ENCODE results near the gene SGTA.
"Not testable (repeated sequence)": the region's sequence is repeated elsewhere in the genome, so short reads cannot be mapped to it uniquely, and the experiment has no call there.

Gene SGTA, protein sequence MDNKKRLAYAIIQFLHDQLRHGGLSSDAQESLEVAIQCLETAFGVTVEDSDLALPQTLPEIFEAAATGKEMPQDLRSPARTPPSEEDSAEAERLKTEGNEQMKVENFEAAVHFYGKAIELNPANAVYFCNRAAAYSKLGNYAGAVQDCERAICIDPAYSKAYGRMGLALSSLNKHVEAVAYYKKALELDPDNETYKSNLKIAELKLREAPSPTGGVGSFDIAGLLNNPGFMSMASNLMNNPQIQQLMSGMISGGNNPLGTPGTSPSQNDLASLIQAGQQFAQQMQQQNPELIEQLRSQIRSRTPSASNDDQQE

DNA sequence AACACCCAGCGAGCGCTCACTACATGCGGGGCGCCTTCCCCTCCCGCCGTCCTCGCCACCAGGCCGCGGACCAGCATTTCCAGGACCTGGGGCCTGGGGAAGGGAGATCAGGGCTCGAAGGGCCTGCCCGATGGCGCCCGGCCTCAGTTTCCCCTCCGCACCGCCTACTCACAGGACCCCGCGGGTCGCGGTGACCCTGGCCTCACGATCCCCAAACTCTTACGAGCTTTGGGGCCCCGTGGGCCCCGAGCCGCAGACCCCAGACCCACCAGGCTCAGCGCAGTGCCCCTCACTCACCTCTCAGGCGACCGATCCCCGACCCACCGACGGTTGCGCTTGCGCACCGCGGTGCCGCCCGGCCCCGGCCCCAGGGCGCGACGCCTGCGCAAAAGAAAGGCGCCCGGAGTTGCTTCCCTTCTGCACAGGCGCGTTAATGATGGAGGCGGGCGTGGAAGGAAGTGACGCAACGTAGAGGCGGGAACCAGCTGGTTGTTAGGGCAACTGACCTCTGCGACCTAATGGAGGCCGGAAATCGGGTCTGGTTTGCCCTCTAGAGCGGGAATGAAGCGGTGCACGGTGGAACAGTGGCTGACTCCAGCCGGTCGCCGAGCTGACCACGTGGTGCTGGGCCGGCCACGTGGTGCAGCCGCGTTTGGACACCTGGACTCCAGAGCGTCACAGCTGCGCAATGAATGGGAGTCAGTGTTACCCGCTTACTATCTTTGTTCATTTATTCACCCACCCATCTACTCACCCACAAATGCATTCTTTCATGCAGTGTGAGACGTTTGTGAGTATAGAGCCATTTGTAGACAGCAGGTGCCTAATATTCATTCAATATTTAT lies at the start of gene SGTA:
Gene SGTA (minus strand): TSS at position 338 of the 845 bp plus-strand sequence. CDS start 14,205 bp downstream, outside the sequence.
- peak; percentile 97 for DNase-seq

DNA sequence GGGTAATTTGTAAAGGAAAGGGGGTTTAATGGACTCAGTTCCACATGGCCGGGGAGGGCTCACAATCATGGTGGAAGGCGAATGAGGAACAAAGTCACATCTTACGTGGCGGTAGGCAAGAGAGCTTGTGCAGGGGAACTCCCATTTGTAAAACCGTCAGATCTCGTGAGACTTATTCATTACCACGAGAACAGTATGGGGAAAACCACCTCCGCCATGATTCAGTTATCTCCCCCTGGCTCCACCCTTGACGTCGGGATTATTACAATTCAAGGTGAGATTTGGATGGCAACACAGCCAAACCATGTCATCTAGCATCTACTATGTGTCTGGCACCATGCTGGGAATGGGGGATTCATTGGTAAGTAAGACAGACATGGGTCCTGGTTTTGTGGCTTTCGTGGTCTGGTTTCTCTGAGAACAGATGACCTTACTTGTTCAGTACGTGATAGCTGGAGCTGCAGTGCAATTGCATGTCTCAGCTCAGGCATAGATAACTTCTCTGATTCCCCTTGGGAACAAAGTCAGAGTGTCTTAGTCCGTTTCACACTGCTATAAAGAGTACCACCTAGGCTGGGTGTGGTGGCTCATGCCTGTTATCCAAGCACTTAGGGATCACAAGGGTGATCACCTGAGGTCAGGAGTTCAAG lies 44.9 kb upstream of the SGTA start:
- DNase-seq, result no peak

DNA sequence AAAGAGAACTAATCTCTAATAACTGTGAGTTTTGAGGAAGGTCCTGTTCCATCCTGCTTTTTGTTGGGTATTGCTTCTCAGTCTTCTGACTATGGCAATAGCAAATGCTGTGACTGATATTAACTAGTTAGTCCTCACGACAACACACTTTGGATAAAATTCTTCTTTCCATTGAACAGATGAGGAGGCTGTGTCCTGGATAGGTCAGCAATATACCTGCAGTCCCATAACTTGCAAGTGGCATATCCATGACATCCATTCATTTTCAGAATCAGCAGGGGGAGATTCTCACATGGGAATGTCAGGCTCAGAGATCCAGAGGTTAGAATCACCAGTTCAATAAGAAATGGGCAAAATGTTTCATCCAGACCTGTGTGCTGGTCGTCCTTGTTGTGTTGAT lies 43.9 kb upstream of the SGTA start:
- DNase-seq, result no peak

DNA sequence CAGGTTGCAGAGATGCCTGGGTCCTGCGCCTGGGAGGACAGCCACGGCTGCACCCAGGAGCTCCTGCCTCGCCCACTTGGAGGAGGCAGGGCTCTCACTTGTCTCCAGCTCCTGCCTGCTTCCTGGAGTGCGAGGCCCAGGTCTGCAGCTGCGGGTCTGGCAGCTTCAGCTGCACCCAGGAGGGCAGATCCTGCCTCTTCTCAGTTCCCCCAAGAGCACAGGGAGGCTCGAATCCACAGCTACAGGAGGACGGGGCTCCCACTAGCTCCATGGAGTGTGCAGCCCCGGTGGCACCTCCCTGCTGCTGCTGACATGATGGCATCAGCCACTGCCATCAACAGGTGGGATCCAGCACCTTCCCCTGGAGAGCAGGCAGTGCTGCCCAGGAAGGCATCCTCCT lies 41.1 kb upstream of the SGTA start:
- no peak for DNase-seq

DNA sequence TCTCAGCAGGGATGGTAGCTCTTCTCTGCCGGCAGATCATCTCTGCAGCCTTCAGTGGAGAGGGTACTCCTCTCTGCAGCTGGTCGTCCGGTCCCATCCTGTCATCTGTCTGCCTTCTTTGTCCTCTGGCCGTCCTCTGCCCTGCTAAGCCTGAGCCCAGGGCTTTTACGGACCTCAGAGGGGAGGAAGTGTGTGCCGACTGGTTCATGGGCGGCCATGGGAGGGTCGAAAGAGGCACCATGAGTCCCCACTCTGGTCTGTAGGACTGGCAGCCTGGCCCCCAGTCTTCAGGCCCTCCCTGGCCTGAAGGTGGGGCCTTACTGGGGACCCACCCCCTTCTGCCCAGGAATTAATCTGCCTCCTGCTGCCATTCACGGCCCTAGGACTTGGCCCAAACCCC lies 40.6 kb upstream of the SGTA start:
- DNase-seq, result no peak

DNA sequence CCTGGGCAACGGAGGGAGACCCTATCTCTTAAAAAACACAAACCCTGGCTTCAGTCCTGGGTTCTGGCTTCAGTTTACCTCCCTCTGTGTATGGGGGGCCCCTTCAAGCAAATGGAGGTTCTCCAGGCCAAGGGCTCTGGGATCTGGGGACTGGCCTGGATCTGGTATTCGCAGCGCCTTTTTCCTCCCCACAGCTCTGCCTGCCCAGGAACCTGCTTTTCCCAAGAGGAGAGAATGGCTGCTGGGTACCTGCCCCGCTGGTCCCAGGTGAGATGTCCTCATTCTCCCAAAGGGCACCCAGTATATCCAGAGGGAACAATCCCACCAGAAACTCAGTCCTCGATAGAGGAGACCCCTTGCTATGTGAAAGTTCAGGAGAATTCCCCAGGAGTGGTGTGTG lies 39.8 kb upstream of the SGTA start:
- DNase-seq, result no peak

DNA sequence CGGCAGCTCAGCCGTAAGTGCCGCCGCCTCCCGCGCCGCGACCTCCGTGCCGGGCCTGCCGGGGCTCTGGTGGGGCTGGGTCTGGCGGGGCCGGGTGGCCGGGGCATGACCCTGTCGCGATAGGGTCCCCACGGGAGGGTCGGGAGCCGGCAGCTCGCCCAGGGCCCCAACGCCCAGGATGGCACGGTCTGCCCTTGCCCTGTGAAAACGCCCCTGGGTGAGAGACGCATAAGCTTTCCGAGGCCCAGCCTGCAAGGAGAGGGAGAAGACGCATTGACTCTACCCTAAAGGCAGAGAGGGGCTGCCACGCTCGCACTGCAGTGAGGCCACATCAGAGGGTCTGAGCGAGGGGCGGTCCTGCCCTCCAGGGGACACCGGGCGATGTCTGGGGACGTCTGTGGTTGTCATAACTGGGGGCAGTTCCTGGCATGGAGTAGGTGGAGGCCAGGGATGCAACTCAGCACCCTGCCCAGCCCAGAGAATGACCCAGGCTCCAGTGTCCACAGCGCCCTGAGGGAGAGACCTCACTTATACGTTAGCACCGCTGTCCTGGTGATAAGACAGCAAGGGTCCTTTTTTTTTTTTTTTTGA lies 37.1 kb upstream of the SGTA start:
- peak; percentile 62 for DNase-seq

DNA sequence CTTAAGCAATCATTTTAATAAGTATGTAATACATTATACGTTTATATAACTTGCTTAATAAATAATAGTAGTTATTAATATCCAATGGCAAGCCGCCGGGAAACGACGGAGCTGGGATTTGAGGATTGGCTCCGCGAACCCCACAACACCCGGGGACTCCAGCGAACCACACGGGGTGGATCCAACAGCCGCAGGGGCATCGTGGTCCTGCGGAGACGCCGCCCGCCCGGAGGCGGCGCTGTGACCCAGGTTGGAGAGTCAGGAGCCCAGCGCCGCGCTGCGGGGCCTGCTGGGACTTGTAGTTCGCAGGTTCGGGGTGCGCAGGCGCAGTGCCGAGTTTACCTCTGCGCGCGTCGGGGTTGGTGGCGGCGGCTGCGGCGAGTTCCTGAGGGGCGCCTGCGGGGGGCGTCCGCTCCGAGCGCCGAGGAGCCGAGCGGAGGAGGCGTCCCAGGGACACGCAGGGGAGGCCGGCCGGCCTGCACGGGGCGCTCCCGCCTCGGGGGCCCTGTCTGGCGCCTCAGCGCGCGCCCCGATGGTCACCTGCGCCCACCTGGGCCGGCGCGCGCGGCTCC lies 36.6 kb upstream of the SGTA start, which contains the start of gene ZNF554:
Gene ZNF554 (plus strand): TSS at position 329 of the 572 bp plus-strand sequence. CDS start 204 bp downstream, at position 533.
- DNase-seq, result peak; percentile 100

DNA sequence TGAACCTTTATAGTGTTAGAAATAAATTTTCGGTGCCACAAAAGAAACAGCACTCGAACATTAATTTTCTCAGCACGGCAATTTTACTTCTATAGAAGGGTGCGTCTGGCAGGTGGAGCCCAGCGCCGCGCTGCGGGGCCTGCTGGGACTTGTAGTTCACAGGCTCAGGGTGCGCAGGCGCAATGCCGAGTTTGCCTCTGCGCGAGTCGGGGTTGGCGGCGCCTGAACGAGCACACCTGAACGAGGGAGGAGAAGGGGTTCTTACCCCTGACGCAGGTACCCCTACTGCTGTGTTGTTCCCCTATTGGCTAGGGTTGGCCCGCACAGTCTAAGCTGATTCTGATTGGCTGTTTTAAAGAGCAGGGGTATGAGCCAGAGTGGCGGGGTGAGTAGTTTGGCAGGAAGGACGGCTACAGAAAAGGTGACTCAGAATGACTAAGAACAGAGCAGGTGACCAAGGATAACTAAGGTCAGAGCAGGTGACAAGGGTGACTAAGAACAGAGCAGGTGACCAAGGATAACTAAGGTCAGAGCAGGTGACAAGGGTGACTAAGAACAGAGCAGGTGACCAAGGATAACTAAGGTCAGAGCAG lies 34.3 kb upstream of the SGTA start:
- not testable (repeated sequence) for DNase-seq

DNA sequence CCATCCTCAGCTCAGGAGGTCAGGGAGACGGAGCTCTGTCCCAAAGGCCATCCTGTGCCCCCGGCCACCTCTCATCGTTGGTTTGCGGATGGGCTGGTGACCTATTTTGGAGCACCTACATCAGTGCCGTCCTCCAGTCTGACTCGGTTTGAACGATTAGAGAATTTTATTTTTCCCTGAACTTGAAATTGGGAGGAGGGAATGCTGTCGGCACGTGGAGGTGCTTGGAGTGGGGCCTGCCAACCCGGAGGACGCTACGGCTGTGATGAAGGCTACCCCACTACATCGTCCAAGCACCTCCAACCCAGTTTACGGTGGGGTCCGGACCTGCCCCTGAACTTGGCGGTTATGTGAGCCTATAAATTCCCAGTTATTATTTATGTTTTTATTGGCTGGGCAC lies 33.6 kb upstream of the SGTA start:
- DNase-seq, result no peak

DNA sequence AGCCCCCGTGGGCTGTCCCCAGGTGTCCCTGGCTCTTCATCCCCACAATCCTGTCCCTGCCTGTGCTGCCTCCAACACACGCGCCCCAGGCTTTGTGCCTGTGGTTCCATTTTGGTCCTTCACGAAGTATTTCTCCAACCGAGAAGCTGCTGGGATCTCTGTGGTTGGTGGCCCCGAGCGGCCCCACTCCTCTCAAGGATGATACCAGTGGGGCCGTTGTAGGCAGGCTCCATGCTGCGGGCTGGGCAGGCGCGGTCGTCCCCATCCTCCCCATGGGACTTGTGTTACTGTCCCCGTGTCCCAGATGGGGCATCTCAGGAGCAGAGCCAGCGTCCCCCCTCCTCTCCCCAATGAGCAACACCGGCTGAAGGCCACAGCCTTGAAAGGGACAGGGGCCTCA lies 32.9 kb upstream of the SGTA start:
- DNase-seq, result no peak

DNA sequence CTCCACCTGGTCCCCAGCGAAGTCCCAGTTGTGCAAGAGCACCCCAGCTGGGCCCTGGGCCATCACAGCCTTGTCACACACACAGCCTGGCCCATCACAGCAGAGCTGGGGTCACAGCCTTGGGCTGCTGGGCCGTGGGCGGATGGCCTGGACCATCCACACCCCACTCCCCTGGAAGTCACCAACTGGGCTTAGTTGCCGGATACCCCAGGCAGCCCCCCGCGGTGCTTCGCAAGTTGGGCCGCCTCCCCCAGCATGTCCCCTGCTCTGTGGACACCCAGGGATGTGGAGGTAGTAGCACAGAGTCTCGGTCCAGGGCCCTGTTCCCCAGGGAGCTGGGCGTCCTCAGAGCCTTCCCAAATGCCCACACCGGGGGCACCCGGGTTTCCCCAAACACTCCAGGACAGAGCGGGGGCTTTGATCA lies 32.1 kb upstream of the SGTA start:
- no peak for DNase-seq

DNA sequence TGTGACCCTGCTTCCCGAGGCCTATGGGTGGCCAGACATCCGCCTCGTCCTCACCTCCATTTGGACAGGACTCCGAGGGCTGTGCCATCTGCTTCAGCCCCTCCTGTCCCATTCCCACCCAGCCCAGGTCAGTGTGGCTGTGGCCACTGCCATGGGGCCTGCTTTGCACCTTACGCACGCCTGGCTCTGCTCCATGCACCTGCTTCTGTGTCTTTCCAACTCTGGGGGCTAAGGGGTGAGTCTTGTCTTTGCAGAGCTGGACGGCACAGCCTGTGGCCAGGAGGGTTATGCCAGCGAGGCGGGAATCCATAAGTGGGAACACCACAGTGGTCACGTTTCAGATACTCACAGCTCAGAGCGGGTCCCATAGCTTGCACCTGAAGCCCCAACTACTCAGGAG lies 31.4 kb upstream of the SGTA start:
- no peak for DNase-seq

DNA sequence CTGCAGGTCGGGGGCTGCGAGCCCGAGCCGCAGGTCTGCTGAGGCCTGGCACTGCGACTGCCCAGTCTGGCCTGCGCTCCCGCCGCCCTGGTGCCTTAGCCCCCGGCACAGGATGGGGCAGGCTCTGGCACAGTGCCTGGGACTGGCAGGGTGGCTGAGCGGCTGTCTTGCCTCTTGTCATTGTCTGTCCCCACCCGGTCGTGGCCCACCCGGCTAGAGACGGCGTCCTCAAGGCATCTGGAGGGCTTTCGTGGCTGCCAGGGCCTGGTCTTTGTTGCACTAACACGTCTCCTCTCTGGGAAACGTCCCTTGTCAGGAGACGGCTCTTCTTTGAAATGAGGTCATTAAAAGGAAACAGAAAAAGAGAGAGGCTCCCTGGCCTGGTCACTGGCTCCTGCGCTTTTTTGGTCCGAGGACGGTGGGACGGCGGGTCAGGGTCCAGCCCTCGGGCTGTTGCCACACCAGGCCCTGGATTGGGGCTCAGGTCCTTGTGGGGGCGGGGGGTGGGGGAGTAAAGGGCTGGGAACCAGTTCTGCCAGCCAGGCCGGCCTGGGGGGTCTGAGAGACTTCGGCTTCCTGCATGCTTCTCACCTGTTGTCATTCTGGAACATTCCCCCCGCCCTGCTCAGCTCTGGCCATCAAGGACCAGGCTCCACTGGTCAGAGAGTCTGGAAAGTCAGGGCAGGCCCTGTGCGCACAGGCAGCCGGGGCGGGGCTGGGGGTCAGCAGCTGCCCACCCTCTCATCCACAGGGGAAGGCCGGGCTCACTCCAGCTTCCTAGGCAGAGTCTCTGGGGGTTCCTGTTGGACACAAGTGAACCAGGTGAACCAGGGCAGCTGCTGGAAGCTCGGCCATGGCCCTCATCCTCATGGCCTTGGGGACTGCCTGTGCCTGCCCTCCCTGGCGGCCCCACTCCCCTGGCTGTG lies 30.4 kb upstream of the SGTA start:
- DNase-seq, result no peak

DNA sequence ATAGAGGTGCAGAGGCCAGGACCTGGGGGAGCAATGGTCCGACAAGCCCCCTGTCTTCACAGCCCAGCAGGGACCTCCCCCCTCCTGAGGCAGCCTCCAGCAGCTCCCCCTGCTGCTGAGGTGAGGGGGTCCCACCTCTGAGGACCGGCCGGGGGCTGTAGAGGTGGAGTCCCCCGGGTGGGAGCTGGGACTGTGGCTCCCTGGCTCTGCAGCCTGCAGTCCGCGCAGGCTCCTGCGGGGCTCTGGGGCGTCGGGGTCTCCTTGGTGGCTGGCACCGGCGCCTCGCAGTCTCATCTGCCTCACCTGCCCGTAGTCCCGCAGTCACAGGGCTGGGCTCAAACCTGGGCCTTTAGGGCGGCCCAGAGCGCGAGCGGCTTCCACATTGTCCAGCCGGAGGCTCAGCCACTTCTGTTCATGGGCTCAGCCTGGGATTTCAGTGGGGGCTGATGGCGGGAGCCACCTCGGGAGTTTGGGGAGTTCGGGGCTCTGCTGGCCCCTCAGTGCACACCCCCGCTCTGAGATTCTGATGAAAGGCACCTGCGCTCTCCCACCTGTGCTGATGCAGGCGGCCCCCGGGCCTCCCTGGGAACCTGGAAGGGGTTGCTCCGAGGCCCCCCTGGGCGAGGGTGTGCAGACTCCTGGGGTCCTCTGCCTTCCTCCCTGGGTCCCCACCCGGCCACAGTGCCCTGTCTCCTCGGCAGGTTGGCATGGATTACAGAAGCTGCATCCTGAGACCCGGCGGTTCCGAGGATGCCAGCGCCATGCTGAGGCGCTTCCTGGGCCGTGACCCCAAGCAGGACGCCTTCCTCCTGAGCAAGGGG lies 29.6 kb upstream of the SGTA start:
- no peak for DNase-seq

DNA sequence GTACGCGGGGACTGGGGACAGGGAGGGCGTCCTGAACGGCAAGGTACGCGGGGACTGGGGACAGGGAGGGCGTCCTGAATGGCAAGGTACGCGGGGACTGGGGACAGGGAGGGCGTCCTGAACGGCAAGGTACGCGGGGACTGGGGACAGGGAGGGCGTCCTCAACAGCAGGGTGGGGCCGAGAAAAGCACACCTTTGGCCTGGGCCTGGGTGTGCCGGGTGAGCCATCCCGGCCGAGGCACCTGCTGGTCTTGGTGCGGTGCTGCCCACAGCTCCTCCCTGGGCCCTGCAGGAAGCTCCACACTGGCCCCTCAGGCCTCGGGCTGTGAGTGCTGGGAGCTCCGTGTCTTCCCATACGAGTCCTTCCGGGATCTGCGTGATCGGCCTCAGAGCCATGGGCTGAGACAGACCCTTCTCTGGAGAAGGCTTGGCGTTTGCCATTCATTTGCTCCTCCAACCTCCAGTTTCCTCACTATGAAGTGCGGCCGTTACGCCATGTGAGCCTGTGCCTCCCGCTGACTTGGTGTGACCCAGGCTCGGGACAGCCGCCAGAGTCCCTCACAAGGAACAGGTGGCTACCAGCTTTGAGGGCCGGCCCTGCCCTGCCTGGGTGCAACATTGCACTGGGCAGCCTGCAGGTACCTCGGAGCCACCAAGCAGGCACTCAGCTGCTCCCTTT lies 28.8 kb upstream of the SGTA start:
- DNase-seq, result no peak

DNA sequence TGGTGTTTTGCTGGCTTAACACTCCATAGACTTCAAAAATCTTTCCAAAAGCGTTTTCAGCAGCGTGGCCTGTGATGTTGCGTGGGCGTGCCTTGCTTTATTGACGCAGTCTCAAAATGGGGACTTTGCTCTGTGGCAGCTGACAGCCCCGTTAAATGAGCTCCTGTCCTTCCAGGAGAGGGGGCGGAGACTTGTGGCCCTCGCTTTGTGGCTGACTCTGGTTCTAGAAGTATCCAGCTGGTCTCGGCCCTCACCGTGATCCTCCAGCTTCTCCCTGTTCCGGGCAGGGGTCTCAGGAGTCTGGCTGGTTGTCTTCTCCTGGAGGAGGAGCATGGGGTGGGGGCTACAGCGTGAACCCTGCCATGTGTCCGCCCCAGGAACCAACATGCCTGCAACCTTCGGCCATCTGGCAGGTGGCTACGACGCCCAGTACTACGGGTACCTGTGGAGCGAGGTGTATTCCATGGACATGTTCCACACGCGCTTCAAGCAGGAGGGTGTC lies 28.2 kb upstream of the SGTA start:
- no peak for DNase-seq

DNA sequence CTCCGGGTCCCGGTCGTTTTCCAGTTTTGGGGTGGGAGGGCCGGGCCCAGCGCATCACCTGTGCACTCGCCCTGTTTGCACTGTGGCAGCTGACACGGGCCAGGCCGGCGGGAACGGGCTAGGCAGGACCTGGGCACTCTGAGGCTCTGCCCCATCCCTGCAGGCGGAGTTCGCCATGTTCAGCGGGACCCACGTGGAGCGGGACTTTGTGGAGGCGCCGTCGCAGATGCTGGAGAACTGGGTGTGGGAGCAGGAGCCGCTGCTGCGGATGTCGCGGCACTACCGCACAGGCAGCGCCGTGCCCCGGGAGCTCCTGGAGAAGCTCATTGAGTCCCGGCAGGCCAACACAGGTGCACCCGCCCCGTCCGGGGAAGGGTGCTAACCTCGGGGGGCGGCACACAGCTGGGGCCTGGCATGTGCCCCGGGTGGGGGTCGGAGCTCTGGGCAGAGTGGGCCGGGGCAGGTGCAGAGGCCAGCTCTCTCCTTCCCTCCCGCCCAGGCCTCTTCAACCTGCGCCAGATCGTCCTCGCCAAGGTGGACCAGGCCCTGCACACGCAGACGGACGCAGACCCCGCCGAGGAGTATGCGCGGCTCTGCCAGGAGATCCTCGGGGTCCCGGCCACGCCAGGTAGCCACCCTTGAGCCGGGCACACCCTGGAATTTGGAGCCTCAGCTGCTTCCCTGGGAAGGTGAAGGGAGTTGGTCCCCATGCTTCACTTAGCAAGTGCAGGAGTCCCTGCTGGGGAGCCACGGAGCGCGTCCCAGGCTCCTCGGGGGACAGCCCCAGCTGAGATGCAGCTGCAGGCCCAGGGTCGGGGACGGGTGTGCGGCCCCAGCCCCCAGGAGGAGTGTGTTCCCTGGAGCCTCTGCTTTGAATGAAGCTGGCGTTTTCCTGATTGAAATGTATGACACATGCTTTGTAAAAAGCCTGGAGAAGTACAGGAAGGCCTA lies 27.3 kb upstream of the SGTA start:
- DNase-seq, result no peak
